AG10803 (cell line): ENCODE measurements around the gene ANAPC5.

Experiments
- DNase-seq: peaks from one replicate; pipeline ENCODE4 v3.0.0; 2010; ENCODE audit warnings: low read depth
- H3K4me3 ChIP-seq: 2 replicates; pipeline ENCODE4 v1.5.1; 2011; ENCODE audit warnings: mild to moderate bottlenecking, low read length, control low read depth
- CTCF ChIP-seq: conservative IDR thresholded peaks from 2 replicates; pipeline ENCODE4 v1.5.1; 2011; ENCODE audit warnings: mild to moderate bottlenecking, low read length, control low read depth, inconsistent platforms

Gene ANAPC5

GRCh38 chr12:121288986-121289385 is 63.2 kb downstream of the ANAPC5 start:
- no peak for TF ChIP-seq CTCF
- no peak overlapping the region for H3K4me3 ChIP-seq
- no peak for DNase-seq

GRCh38 chr12:121288158-121288845 is 63.9 kb downstream of the ANAPC5 start:
- no peak for TF ChIP-seq CTCF
- no peak for DNase-seq
- no peak overlapping the region for H3K4me3 ChIP-seq

GRCh38 chr12:121287267-121287954 is 64.8 kb downstream of the ANAPC5 start:
- H3K4me3 ChIP-seq, result no peak overlapping the region
- no peak for TF ChIP-seq CTCF
- peak; percentile 64 for DNase-seq

- no peak for DNase-seq
- TF ChIP-seq CTCF, result no peak
- no peak overlapping the region for H3K4me3 ChIP-seq
Observed at GRCh38 chr12:121285856-121286255, 66.4 kb downstream of the ANAPC5 start.

- no peak overlapping the region for H3K4me3 ChIP-seq
- DNase-seq, result peak; percentile 13
- TF ChIP-seq CTCF, result no peak
Observed at GRCh38 chr12:121284551-121285390, 67.4 kb downstream of the ANAPC5 start.

- no peak overlapping the region for H3K4me3 ChIP-seq
- no peak for DNase-seq
Observed at GRCh38 chr12:121283841-121284240, 68.4 kb downstream of the ANAPC5 start.

More at GRCh38 chr12:121283841-121284240, 68.4 kb downstream of the ANAPC5 start:
- TF ChIP-seq CTCF, result no peak
